Fibroblast of lung (primary cell): ENCODE data around the gene FBXO41. TPM values are rescaled to one million over a fixed set of nuclear protein-coding genes. Genes with fewer than 3 reads are reported as not detected.

Experiments used
- DNase-seq, 2 donors: peaks; one replicate each; pipeline versions ENCODE4 v3.0.0 to v3.0.0-alpha.2; 2010; ENCODE audit warnings: low read depth in 2 of 2
- H2AFZ ChIP-seq: 2 replicates; pipeline ENCODE4 v1.5.1; 2012; ENCODE audit warnings: low read length, control low read depth, inconsistent platforms
- H3K27ac ChIP-seq: 2 replicates; pipeline ENCODE4 v1.5.1; 2011; ENCODE audit warnings: low read length, control low read depth; ENCODE audit not compliant: insufficient read depth
- H3K27me3 ChIP-seq: 2 replicates; pipeline ENCODE4 v1.5.1; 2011; ENCODE audit warnings: mild to moderate bottlenecking, low read length; ENCODE audit not compliant: control insufficient read depth, insufficient read depth
- H3K36me3 ChIP-seq: 2 replicates; pipeline ENCODE4 v1.5.1; 2011; ENCODE audit warnings: low read length; ENCODE audit not compliant: control insufficient read depth, insufficient read depth
- H3K4me1 ChIP-seq: 2 replicates; pipeline ENCODE4 v1.5.1; 2011; ENCODE audit warnings: low read length; ENCODE audit not compliant: control insufficient read depth, insufficient read depth; ENCODE audit errors: extremely low read depth
- H3K4me2 ChIP-seq: 2 replicates; pipeline ENCODE4 v1.5.1; 2011; ENCODE audit warnings: low read length, control low read depth; ENCODE audit not compliant: insufficient read depth; ENCODE audit errors: extremely low read depth
- H3K4me3 ChIP-seq, 4 experiments: fragments of 200-600 bp in 1 of 4; sonication (generic) in 1 of 4; replicated peaks in 1 of 4; 2 replicates each; pipeline ENCODE4 v1.5.1; 2011 to 2016; ENCODE audit warnings: low read length in 4 of 4, low read depth in 3 of 4, mild to moderate bottlenecking in 3 of 4, control low read depth in 2 of 4, inconsistent platforms in 1 of 4, mixed read lengths in 1 of 4; ENCODE audit not compliant: insufficient read depth in 1 of 4; ENCODE audit errors: control extremely low read depth in 1 of 4
- H3K79me2 ChIP-seq: 2 replicates; pipeline ENCODE4 v1.5.1; 2012; ENCODE audit warnings: mild to moderate bottlenecking, low read length, inconsistent platforms; ENCODE audit not compliant: control insufficient read depth, insufficient read depth
- H3K9ac ChIP-seq: 2 replicates; pipeline ENCODE4 v1.5.1; 2011; ENCODE audit warnings: mild to moderate bottlenecking, low read length, control low read depth; ENCODE audit not compliant: insufficient read depth
- H3K9me3 ChIP-seq: 2 replicates; pipeline ENCODE4 v1.5.1; 2012; ENCODE audit warnings: low read depth, low read length; ENCODE audit not compliant: control insufficient read depth, insufficient read depth
- H4K20me1 ChIP-seq: 2 replicates; pipeline ENCODE4 v1.5.1; 2011; ENCODE audit warnings: low read length; ENCODE audit not compliant: control insufficient read depth, insufficient read depth; ENCODE audit errors: extremely low read depth
- EZH2 ChIP-seq: IDR thresholded peaks from 2 replicates; pipeline ENCODE4 v1.5.1; 2012; ENCODE audit warnings: low read length, control low read depth, mild to moderate bottlenecking; ENCODE audit errors: missing control alignments
- polyA plus RNA-seq, 2 donors: library from polyadenylated mRNA; depleted of rRNA in 1 of 2; stranded (reverse) in 1 of 2; unstranded in 1 of 2; fragments of >200 nt; gene quantifications; 2 replicates each; pipeline ENCODE4 v1.2.1, GENCODE V29; 2011 to 2012; ENCODE audit warnings: missing spikeins in 1 of 2
- total RNA-seq: library from RNA; depleted of rRNA; stranded (reverse); fragments of >200 nt; gene quantifications from 2 replicates; pipeline ENCODE4 v1.2.1, GENCODE V29; 2014
- TF ChIP-seq, protein P1 (sequence below), 2 donors: IDR thresholded peaks in 1 of 2; conservative IDR thresholded peaks in 1 of 2; 1 replicate in 1 of 2; 2 replicates in 1 of 2; pipeline ENCODE4 v1.5.1; 2011 to 2012; ENCODE audit warnings: low read length in 2 of 2, control low read depth in 1 of 2, inconsistent platforms in 1 of 2, low read depth in 1 of 2, mild to moderate bottlenecking in 1 of 2

Gene FBXO41
- total and polyA plus RNA-seq, 2 donors (not counting 1 experiment from before 2014, with no cell fraction given), result 0.51 to 1.2 TPM

- H3K4me1 ChIP-seq, result peaks cover 4% of the 10 kb centered on the region
- H4K20me1 ChIP-seq, result no peaks in the 10 kb centered on the region
- no peak overlapping the region for H3K4me3 ChIP-seq
- TF ChIP-seq EZH2, result no peak
- TF ChIP-seq, protein P1, sequence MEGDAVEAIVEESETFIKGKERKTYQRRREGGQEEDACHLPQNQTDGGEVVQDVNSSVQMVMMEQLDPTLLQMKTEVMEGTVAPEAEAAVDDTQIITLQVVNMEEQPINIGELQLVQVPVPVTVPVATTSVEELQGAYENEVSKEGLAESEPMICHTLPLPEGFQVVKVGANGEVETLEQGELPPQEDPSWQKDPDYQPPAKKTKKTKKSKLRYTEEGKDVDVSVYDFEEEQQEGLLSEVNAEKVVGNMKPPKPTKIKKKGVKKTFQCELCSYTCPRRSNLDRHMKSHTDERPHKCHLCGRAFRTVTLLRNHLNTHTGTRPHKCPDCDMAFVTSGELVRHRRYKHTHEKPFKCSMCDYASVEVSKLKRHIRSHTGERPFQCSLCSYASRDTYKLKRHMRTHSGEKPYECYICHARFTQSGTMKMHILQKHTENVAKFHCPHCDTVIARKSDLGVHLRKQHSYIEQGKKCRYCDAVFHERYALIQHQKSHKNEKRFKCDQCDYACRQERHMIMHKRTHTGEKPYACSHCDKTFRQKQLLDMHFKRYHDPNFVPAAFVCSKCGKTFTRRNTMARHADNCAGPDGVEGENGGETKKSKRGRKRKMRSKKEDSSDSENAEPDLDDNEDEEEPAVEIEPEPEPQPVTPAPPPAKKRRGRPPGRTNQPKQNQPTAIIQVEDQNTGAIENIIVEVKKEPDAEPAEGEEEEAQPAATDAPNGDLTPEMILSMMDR (conservative IDR thresholded peaks at IDR 0.05 in 1 of 2, IDR thresholded peaks at IDR 0.05 in 1 of 2; ENCODE audit: low read depth in 1 of 2, low read length in 2 of 2), result no peak
- peaks cover 6% of the 10 kb centered on the region for H3K36me3 ChIP-seq
- H3K4me2 ChIP-seq, result no peak overlapping the region
- H2AFZ ChIP-seq, result no peak overlapping the region
- no peaks in the 10 kb centered on the region for H3K9me3 ChIP-seq
- DNase-seq, result no peak
- H3K79me2 ChIP-seq, result peaks cover 69% of the 10 kb centered on the region
- H3K9ac ChIP-seq, result no peak overlapping the region
- H3K27ac ChIP-seq, result no peak overlapping the region
- no peaks in the 10 kb centered on the region for H3K27me3 ChIP-seq
Measured at GRCh38 chr2:73238149-73238548, 46.1 kb downstream of the FBXO41 start.

DNA sequence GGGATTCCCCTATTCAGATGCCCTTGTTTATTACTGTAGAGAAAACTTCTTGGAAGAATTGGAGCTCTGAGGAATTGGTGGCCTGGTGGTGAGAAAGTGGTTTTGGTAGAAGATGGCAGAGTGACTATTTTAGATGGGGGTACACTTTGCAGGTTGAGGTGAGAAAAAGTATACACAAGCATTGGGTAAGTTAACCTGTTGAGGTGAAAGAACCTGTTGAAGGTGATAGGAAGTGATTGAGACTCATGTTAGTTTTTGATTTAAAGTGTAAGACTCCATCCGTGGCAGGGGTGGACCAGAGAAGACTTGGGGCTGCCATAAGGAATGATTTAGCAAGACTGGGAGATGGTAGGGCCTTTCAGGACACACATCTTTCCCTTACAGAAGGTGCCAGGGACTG, 47.1 kb downstream of the FBXO41 start:
- DNase-seq, result no peak
- Histone ChIP-seq H2AFZ (no peak overlapping the region), H3K9me3 (no peaks in the 10 kb centered on the region), H3K79me2 (peaks cover 66% of the 10 kb centered on the region), H3K4me2 (no peak overlapping the region), H3K4me3 (no peak overlapping the region), H3K4me1 (peaks cover 8% of the 10 kb centered on the region), H3K27ac (no peak overlapping the region), H4K20me1 (no peaks in the 10 kb centered on the region), H3K36me3 (peaks cover 2% of the 10 kb centered on the region), H3K27me3 (no peaks in the 10 kb centered on the region), H3K9ac (no peak overlapping the region)
- TF ChIP-seq, protein P1 (conservative IDR thresholded peaks at IDR 0.05 in 1 of 2, IDR thresholded peaks at IDR 0.05 in 1 of 2; ENCODE audit: low read depth in 1 of 2, low read length in 2 of 2), result no peak

DNA sequence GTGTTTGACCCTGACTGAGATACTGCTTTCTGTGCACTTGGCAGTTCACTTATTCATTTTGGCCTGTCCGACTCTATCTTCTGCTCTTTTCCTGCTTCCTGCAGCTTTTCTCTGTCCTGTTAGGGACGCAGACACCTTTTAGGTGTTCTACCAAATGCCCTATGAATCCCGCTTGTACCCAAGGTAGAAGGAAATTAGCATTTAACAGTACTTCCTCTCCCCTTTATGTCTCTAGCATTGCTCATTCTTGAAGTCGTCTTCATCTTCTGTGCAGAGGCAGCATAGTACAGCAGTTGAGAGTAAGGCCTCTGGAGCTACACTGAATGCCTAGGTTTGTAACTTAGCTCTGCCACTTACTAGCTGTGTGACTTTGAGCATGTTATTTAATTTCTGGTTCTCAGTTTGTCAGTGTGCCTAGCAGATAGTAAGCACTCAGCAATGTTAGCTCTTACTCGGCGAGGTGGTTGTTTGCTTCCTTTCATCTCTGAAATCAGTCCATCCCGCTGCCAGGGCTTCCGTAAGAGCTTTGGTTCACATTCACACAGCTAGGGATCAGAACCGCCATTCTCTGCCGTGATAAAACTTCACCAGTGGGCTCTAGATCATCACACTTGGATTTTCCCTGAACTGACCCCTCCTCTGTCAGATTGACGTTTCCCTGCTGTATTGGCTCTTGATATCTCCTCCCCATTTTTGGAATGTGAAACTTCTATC, 48.8 kb downstream of the FBXO41 start:
- peaks cover 64% of the 10 kb centered on the region for H3K79me2 ChIP-seq
- H3K36me3 ChIP-seq, result peaks cover 2% of the 10 kb centered on the region
- DNase-seq, result no peak
- H3K9ac ChIP-seq, result peak overlapping the region; percentile 92
- peak overlapping the region; percentile 90 for H3K27ac ChIP-seq
- H3K9me3 ChIP-seq, result no peaks in the 10 kb centered on the region
- H3K27me3 ChIP-seq, result no peaks in the 10 kb centered on the region
- TF ChIP-seq, protein P1 (conservative IDR thresholded peaks at IDR 0.05 in 1 of 2, IDR thresholded peaks at IDR 0.05 in 1 of 2; ENCODE audit: low read depth in 1 of 2, low read length in 2 of 2), result no peak
- TF ChIP-seq EZH2, result no peak
- H2AFZ ChIP-seq, result no peak overlapping the region
- peaks cover 8% of the 10 kb centered on the region for H3K4me1 ChIP-seq
- peak overlapping the region; percentile 67 to 98 (median 92) for H3K4me3 ChIP-seq
- H3K4me2 ChIP-seq, result peak overlapping the region; percentile 93
- no peaks in the 10 kb centered on the region for H4K20me1 ChIP-seq
